SK-N-SH treated with all-trans-retinoic acid at 6 μM for 48 hours (cell line): ENCODE measurements around the gene TRAPPC6A.

Experiments used
- ATAC-seq: fragments of 200-7000 bp; cut with Tn5 transposase; 3 replicates; pipeline ENCODE4 v1.9.1; 2020; ENCODE audit warnings: mild to moderate bottlenecking, moderate library complexity
- ARNTL ChIP-seq: fragments of 450-650 bp; formaldehyde crosslinking; IDR thresholded peaks from 2 replicates; pipeline ENCODE4 v1.5.0; 2020; ENCODE audit warnings: low read depth, mild to moderate bottlenecking, moderate library complexity, borderline replicate concordance
- BACH2 ChIP-seq: fragments of 250-450 bp; sonication (Bioruptor Pico); IDR thresholded peaks from 2 replicates; pipeline ENCODE4 v1.9.0; 2021; ENCODE audit warnings: mild to moderate bottlenecking, borderline replicate concordance
- CSDC2 ChIP-seq: fragments of 250-450 bp; sonication (Bioruptor Pico); IDR thresholded peaks from 2 replicates; pipeline ENCODE4 v1.5.0; 2020; ENCODE audit warnings: mild to moderate bottlenecking, moderate library complexity
- CSRNP3 ChIP-seq: fragments of 250-450 bp; sonication (Bioruptor Pico); IDR thresholded peaks from 2 replicates; pipeline ENCODE4 v1.5.1; 2021; ENCODE audit warnings: mild to moderate bottlenecking, moderate library complexity
- ESRRG ChIP-seq: fragments of 250-450 bp; sonication (Bioruptor Pico); IDR thresholded peaks from 2 replicates; pipeline ENCODE4 v1.6.1; 2021; ENCODE audit warnings: mild to moderate bottlenecking
- GLIS3 ChIP-seq: fragments of 250-450 bp; sonication (Bioruptor Pico); IDR thresholded peaks from 2 replicates; pipeline ENCODE4 v1.5.0; 2020; ENCODE audit warnings: mild to moderate bottlenecking, moderate library complexity
- ISL1 ChIP-seq: fragments of 250-450 bp; sonication (Bioruptor Pico); IDR thresholded peaks from 2 replicates; pipeline ENCODE4 v2.1.2; 2022; ENCODE audit warnings: mild to moderate bottlenecking, moderate library complexity
- OSR1 ChIP-seq: fragments of 250-450 bp; sonication (Bioruptor Pico); IDR thresholded peaks from 2 replicates; pipeline ENCODE4 v1.8.0; 2022; ENCODE audit warnings: moderate library complexity, mild to moderate bottlenecking, inconsistent platforms
- POU6F1 ChIP-seq: fragments of 250-450 bp; sonication (Bioruptor Pico); IDR thresholded peaks from 2 replicates; pipeline ENCODE4 v1.8.0; 2021; ENCODE audit warnings: low read depth, mild to moderate bottlenecking, moderate library complexity, borderline replicate concordance
- PPARA ChIP-seq: fragments of 250-450 bp; sonication (Bioruptor Pico); IDR thresholded peaks from 2 replicates; pipeline ENCODE4 v1.5.0; 2020; ENCODE audit warnings: mild to moderate bottlenecking, borderline replicate concordance
- RARB ChIP-seq: fragments of 250-450 bp; sonication (Bioruptor Pico); IDR thresholded peaks from 2 replicates; pipeline ENCODE4 v1.8.0; 2021; ENCODE audit warnings: mild to moderate bottlenecking, moderate library complexity
- SNAI2 ChIP-seq: fragments of 250-450 bp; sonication (Bioruptor Pico); IDR thresholded peaks from 2 replicates; pipeline ENCODE4 v1.5.0; 2020; ENCODE audit warnings: mild to moderate bottlenecking, moderate library complexity
- TOX ChIP-seq: fragments of 250-450 bp; sonication (Bioruptor Pico); IDR thresholded peaks from 2 replicates; pipeline ENCODE4 v1.8.0; 2021; ENCODE audit warnings: mild to moderate bottlenecking, moderate library complexity, borderline replicate concordance
- TSHZ2 ChIP-seq: fragments of 250-450 bp; sonication (Bioruptor Pico); IDR thresholded peaks from 2 replicates; pipeline ENCODE4 v1.5.0; 2020; ENCODE audit warnings: mild to moderate bottlenecking, moderate library complexity
- ZC3H10 ChIP-seq: fragments of 250-450 bp; sonication (Bioruptor Pico); IDR thresholded peaks from 2 replicates; pipeline ENCODE4 v1.5.1; 2021; ENCODE audit warnings: mild to moderate bottlenecking, moderate library complexity
- ZFP3 ChIP-seq: fragments of 250-450 bp; sonication (Bioruptor Pico); IDR thresholded peaks from 2 replicates; pipeline ENCODE4 v1.5.0; 2020; ENCODE audit warnings: mild to moderate bottlenecking, moderate library complexity
- ZFP30 ChIP-seq: fragments of 450-650 bp; formaldehyde crosslinking; IDR thresholded peaks from 2 replicates; pipeline ENCODE4 v1.5.0; 2022; ENCODE audit warnings: mild to moderate bottlenecking, moderate library complexity
- ZNF565 ChIP-seq: fragments of 450-650 bp; formaldehyde crosslinking; conservative IDR thresholded peaks from 2 replicates; pipeline ENCODE4 v1.5.0; 2020; ENCODE audit warnings: low read depth, mild to moderate bottlenecking, moderate library complexity
- ZNF70 ChIP-seq: fragments of 450-650 bp; formaldehyde crosslinking; IDR thresholded peaks from 2 replicates; pipeline ENCODE4 v1.5.0; 2020; ENCODE audit warnings: mild to moderate bottlenecking, moderate library complexity
- TF ChIP-seq, protein P1 (sequence below): fragments of 250-450 bp; sonication (Bioruptor Pico); IDR thresholded peaks from 2 replicates; pipeline ENCODE4 v1.8.0; 2020; ENCODE audit warnings: mild to moderate bottlenecking, moderate library complexity, borderline replicate concordance

The TRAPPC6A gene

GRCh38 chr19:45117671-45118070 lies 60.4 kb downstream of the TRAPPC6A start:
- no peak for TF ChIP-seq ZFP30 (CRISPR knock-in tag)
- no peak for TF ChIP-seq TSHZ2 (CRISPR knock-in tag)
- TF ChIP-seq ESRRG (CRISPR knock-in tag), result no peak
- TF ChIP-seq ISL1 (CRISPR knock-in tag), result no peak
- TF ChIP-seq CSRNP3 (CRISPR knock-in tag), result no peak
- TF ChIP-seq ZC3H10 (CRISPR knock-in tag), result no peak
- no peak for TF ChIP-seq ZFP3 (CRISPR knock-in tag)
- TF ChIP-seq BACH2 (CRISPR knock-in tag), result no peak
- TF ChIP-seq OSR1 (CRISPR knock-in tag), result no peak
- no peak for TF ChIP-seq ZNF565 (CRISPR knock-in tag)
- no peak for TF ChIP-seq ARNTL (CRISPR knock-in tag)
- no peak for TF ChIP-seq GLIS3 (CRISPR knock-in tag)
- no peak for TF ChIP-seq CSDC2 (CRISPR knock-in tag)
- no peak for TF ChIP-seq RARB
- TF ChIP-seq TOX, result no peak
- no peak for TF ChIP-seq ZNF70 (CRISPR knock-in tag)
- TF ChIP-seq PPARA (CRISPR knock-in tag), result no peak
- no peak for TF ChIP-seq POU6F1 (CRISPR knock-in tag)
- TF ChIP-seq, all 23 proteins: peak for 0
- ATAC-seq, result no peak

- TF ChIP-seq ESRRG (CRISPR knock-in tag) (no peak), CSRNP3 (CRISPR knock-in tag) (no peak), ZC3H10 (CRISPR knock-in tag) (no peak), ISL1 (CRISPR knock-in tag) (no peak), TSHZ2 (CRISPR knock-in tag) (no peak), TOX (no peak), CSDC2 (CRISPR knock-in tag) (no peak), ARNTL (CRISPR knock-in tag) (no peak), SNAI2 (CRISPR knock-in tag) (no peak)
- TF ChIP-seq, protein P1, sequence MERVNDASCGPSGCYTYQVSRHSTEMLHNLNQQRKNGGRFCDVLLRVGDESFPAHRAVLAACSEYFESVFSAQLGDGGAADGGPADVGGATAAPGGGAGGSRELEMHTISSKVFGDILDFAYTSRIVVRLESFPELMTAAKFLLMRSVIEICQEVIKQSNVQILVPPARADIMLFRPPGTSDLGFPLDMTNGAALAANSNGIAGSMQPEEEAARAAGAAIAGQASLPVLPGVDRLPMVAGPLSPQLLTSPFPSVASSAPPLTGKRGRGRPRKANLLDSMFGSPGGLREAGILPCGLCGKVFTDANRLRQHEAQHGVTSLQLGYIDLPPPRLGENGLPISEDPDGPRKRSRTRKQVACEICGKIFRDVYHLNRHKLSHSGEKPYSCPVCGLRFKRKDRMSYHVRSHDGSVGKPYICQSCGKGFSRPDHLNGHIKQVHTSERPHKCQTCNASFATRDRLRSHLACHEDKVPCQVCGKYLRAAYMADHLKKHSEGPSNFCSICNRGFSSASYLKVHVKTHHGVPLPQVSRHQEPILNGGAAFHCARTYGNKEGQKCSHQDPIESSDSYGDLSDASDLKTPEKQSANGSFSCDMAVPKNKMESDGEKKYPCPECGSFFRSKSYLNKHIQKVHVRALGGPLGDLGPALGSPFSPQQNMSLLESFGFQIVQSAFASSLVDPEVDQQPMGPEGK, result no peak
- TF ChIP-seq, all 23 proteins: peak for 0
- ATAC-seq, result no peak
These were observed 60.9 kb downstream of the TRAPPC6A start for GRCh38 chr19:45117167-45117594.
